DND-41 (cell line): Measurements from ENCODE around the gene SMAD7.

ENCODE experiments used
- ATAC-seq: fragments of 200-7000 bp; cut with Tn5 transposase; 3 replicates; pipeline ENCODE4 v1.9.1; 2021; ENCODE audit warnings: low read depth; ENCODE audit not compliant: insufficient read depth
- DNase-seq: peaks from one replicate; pipeline ENCODE4 v3.0.0-alpha.2; 2020
- H2AFZ ChIP-seq: 2 replicates; pipeline ENCODE4 v1.6.0; 2012; ENCODE audit warnings: low read depth, low read length
- H3K27ac ChIP-seq: 2 replicates; pipeline ENCODE4 v1.5.1; 2012; ENCODE audit warnings: low read length, inconsistent platforms
- H3K27me3 ChIP-seq: fragments of 200-600 bp; sonication (generic); 2 replicates; pipeline ENCODE4 v1.6.0; 2012; ENCODE audit warnings: low read length, mild to moderate bottlenecking, inconsistent platforms; ENCODE audit not compliant: insufficient read depth, poor library complexity
- H3K36me3 ChIP-seq: 2 replicates; pipeline ENCODE4 v1.5.1; 2012; ENCODE audit warnings: low read length, inconsistent platforms; ENCODE audit not compliant: insufficient read depth
- H3K4me1 ChIP-seq: 2 replicates; pipeline ENCODE4 v1.5.1; 2012; ENCODE audit warnings: mild to moderate bottlenecking, low read length; ENCODE audit not compliant: insufficient read depth
- H3K4me2 ChIP-seq: 2 replicates; pipeline ENCODE4 v1.6.0; 2012; ENCODE audit warnings: mild to moderate bottlenecking, moderate library complexity, low read length, inconsistent platforms; ENCODE audit not compliant: insufficient read depth
- H3K4me3 ChIP-seq, 2 experiments: fragments of 200-600 bp in 1 of 2; shearing (Covaris generic) in 1 of 2; 2 replicates each; pipeline ENCODE4 v1.5.1; 2012 to 2016; ENCODE audit warnings: inconsistent platforms in 2 of 2, low read length in 2 of 2, mild to moderate bottlenecking in 2 of 2, low read depth in 1 of 2, moderate library complexity in 1 of 2
- H3K79me2 ChIP-seq: 2 replicates; pipeline ENCODE4 v1.6.0; 2012; ENCODE audit warnings: low read length, inconsistent platforms; ENCODE audit not compliant: insufficient read depth
- H3K9ac ChIP-seq: 2 replicates; pipeline ENCODE4 v1.6.0; 2012; ENCODE audit warnings: low read depth, mild to moderate bottlenecking, inconsistent platforms, low read length, moderate library complexity
- H3K9me3 ChIP-seq: 2 replicates; pipeline ENCODE4 v1.5.1; 2012; ENCODE audit warnings: low read length, moderate library complexity, mild to moderate bottlenecking, inconsistent platforms; ENCODE audit not compliant: insufficient read depth, severe bottlenecking
- H4K20me1 ChIP-seq: 2 replicates; pipeline ENCODE4 v1.6.0; 2012; ENCODE audit warnings: low read length; ENCODE audit not compliant: insufficient read depth
- EZH2 ChIP-seq: IDR thresholded peaks from 3 replicates; pipeline ENCODE4 v1.6.1; 2012; ENCODE audit warnings: borderline replicate concordance, low read depth, mild to moderate bottlenecking, moderate library complexity, low read length, inconsistent platforms; ENCODE audit not compliant: severe bottlenecking
- TF ChIP-seq, protein P1 (sequence below): IDR thresholded peaks from 2 replicates; pipeline ENCODE4 v1.5.1; 2012; ENCODE audit warnings: borderline replicate concordance, low read length, moderate library complexity, mild to moderate bottlenecking; ENCODE audit not compliant: poor library complexity, severe bottlenecking; ENCODE audit errors: extremely low read depth

SMAD7 gene

DNA sequence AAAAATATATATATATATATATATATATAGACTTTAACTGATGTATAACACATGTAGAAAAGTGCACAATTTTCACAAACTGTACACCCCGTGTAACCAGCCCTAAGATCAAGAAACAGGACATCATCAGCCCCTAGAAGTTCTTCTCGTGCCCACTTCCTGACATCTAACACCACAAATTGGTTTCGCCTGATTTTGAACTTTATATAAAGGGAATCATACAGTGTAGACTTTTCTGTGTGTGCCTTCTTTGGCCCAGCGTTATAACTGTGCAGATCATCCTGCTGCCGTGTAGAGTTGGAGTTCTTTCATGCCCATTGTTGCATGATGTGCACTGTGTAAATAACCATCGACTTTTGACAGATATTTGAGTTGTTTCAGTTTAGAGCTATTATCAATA, 41.0 kb downstream of the SMAD7 start:
- no peak overlapping the region for H3K4me3 ChIP-seq
- TF ChIP-seq EZH2 = no peak
- TF ChIP-seq, protein P1, sequence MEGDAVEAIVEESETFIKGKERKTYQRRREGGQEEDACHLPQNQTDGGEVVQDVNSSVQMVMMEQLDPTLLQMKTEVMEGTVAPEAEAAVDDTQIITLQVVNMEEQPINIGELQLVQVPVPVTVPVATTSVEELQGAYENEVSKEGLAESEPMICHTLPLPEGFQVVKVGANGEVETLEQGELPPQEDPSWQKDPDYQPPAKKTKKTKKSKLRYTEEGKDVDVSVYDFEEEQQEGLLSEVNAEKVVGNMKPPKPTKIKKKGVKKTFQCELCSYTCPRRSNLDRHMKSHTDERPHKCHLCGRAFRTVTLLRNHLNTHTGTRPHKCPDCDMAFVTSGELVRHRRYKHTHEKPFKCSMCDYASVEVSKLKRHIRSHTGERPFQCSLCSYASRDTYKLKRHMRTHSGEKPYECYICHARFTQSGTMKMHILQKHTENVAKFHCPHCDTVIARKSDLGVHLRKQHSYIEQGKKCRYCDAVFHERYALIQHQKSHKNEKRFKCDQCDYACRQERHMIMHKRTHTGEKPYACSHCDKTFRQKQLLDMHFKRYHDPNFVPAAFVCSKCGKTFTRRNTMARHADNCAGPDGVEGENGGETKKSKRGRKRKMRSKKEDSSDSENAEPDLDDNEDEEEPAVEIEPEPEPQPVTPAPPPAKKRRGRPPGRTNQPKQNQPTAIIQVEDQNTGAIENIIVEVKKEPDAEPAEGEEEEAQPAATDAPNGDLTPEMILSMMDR = no peak
- H3K36me3 ChIP-seq = no peaks in the 10 kb centered on the region
- H3K27me3 ChIP-seq = no peaks in the 10 kb centered on the region
- ATAC-seq (peak; percentile 86), DNase-seq (peak; percentile 23)
- H3K79me2 ChIP-seq = no peaks in the 10 kb centered on the region
- no peaks in the 10 kb centered on the region for H4K20me1 ChIP-seq
- no peak overlapping the region for H2AFZ ChIP-seq
- no peaks in the 10 kb centered on the region for H3K9me3 ChIP-seq
- no peak overlapping the region for H3K9ac ChIP-seq
- H3K27ac ChIP-seq = no peak overlapping the region
- peaks cover 8% of the 10 kb centered on the region for H3K4me1 ChIP-seq
- H3K4me2 ChIP-seq = no peak overlapping the region

DNA sequence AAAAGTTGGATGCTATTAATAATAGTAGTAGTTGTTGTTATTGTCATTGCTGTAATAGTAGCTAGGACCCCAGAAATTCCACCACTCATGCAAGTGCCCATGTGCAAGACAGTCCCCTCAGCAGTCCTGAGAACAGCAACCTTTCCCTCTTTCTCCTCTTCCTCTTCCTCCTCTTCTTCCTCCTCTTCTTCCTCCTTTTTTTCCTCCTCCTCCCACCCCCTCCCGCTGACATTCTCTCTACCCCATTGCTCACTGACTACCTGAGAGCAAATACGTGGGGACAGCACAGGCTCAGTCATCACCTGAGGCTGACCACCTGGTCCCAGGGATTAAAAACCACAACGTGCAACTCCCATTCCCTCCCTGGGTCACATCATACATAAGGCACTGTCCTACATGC, 41.8 kb downstream of the SMAD7 start:
- Histone ChIP-seq H3K4me1 (peaks cover 8% of the 10 kb centered on the region), H3K9me3 (no peaks in the 10 kb centered on the region), H3K27ac (no peak overlapping the region), H3K36me3 (no peaks in the 10 kb centered on the region), H4K20me1 (no peaks in the 10 kb centered on the region), H3K4me2 (no peak overlapping the region), H2AFZ (no peak overlapping the region), H3K4me3 (no peak overlapping the region), H3K79me2 (no peaks in the 10 kb centered on the region), H3K27me3 (no peaks in the 10 kb centered on the region), H3K9ac (no peak overlapping the region)
- no peak for ATAC-seq
- no peak for TF ChIP-seq EZH2
- TF ChIP-seq, protein P1 = no peak
- no peak for DNase-seq

DNA sequence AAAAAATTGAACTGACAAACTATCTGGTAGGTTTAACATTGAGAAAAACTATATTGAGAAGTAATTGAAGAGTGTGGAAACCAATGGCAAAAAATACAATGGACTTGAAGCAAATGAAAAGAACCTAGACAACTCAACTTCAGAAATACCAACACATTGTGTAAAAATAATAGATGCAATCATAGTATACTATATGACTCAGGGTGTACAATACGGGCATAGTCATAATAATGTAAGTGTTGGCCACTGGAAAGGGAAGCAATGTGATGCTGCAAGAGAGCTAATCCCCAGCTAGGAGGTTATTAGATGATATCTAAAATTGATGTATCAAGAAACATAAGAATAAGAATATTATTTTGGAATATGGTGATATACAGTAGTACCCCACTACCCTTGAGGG, 45.3 kb downstream of the SMAD7 start:
- no peaks in the 10 kb centered on the region for H3K27me3 ChIP-seq
- H4K20me1 ChIP-seq = no peaks in the 10 kb centered on the region
- H3K27ac ChIP-seq = no peak overlapping the region
- no peak overlapping the region for H3K4me3 ChIP-seq
- peaks cover 8% of the 10 kb centered on the region for H3K4me1 ChIP-seq
- H3K9me3 ChIP-seq = no peaks in the 10 kb centered on the region
- H3K9ac ChIP-seq = no peak overlapping the region
- H3K79me2 ChIP-seq = no peaks in the 10 kb centered on the region
- H3K36me3 ChIP-seq = no peaks in the 10 kb centered on the region
- TF ChIP-seq, protein P1 = no peak
- TF ChIP-seq EZH2 = no peak
- H2AFZ ChIP-seq = no peak overlapping the region
- H3K4me2 ChIP-seq = no peak overlapping the region
- ATAC-seq = no peak
- no peak for DNase-seq

DNA sequence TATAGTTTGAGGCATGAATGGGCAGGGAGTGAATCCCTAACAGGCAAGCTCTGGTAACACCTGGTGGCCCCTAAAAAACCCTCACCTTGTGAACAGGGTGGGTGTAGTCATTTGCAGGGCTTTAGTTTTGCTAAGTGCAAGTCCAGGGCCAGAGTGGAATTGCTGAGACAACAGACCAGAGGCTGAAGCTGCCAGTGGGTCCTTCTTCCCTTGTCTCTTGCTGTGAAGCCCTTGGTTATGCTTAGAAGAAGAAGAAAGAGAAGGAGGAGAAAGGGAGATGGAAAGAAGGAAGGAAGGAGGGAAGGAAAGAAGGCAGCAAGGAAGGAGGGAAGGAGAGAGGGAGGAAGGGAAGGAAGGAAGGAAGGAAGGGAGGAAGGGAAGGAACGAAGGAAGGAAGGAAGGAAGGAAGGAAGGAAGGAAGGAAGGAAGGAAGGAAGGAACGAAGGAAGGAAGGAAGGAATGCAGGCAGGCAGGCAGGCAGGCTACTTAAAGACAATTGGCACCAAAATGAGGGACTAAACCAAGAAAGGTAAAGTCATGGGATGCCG, 45.8 kb downstream of the SMAD7 start:
- Histone ChIP-seq H3K79me2 (no peaks in the 10 kb centered on the region), H2AFZ (no peak overlapping the region), H3K27ac (no peak overlapping the region), H3K9me3 (no peaks in the 10 kb centered on the region), H3K4me3 (no peak overlapping the region), H4K20me1 (no peaks in the 10 kb centered on the region), H3K4me1 (peaks cover 6% of the 10 kb centered on the region), H3K27me3 (no peaks in the 10 kb centered on the region), H3K36me3 (no peaks in the 10 kb centered on the region), H3K4me2 (no peak overlapping the region), H3K9ac (no peak overlapping the region)
- ATAC-seq (no peak), DNase-seq (no peak)
- TF ChIP-seq, protein P1 = no peak
- TF ChIP-seq EZH2 = no peak
